ENCODE measurements around the gene NUMBL.

NUMBL gene

GRCh38 chr19:40671404-40671803 is 19.0 kb downstream of the NUMBL start:
- no peak overlapping the region for H3K27ac ChIP-seq
- no peak for TF ChIP-seq CTCF (IDR thresholded peaks at IDR 0.05)
- TF ChIP-seq ZFX (IDR thresholded peaks at IDR 0.05; ENCODE audit: borderline replicate concordance): no peak

- TF ChIP-seq ZFX (IDR thresholded peaks at IDR 0.05; ENCODE audit: borderline replicate concordance): no peak
- no peak for TF ChIP-seq CTCF (IDR thresholded peaks at IDR 0.05)
- no peak overlapping the region for H3K27ac ChIP-seq
These were observed 21.3 kb downstream of the NUMBL start for GRCh38 chr19:40668991-40669614.

GRCh38 chr19:40667602-40668001 is 22.8 kb downstream of the NUMBL start:
- no peak overlapping the region for H3K27ac ChIP-seq
- TF ChIP-seq ZFX (IDR thresholded peaks at IDR 0.05; ENCODE audit: borderline replicate concordance) (no peak), CTCF (IDR thresholded peaks at IDR 0.05) (no peak)

GRCh38 chr19:40666803-40667438 is 23.5 kb downstream of the NUMBL start:
- TF ChIP-seq CTCF (IDR thresholded peaks at IDR 0.05) (no peak), ZFX (IDR thresholded peaks at IDR 0.05; ENCODE audit: borderline replicate concordance) (no peak)
- no peak overlapping the region for H3K27ac ChIP-seq

- H3K27ac ChIP-seq: no peak overlapping the region
- no peak for TF ChIP-seq CTCF (IDR thresholded peaks at IDR 0.05)
- TF ChIP-seq ZFX (IDR thresholded peaks at IDR 0.05; ENCODE audit: borderline replicate concordance): no peak
These were observed 26.5 kb downstream of the NUMBL start for GRCh38 chr19:40663695-40664692.

GRCh38 chr19:40662925-40663694 is 27.3 kb downstream of the NUMBL start:
- peak overlapping the region; percentile 77 for H3K27ac ChIP-seq

More at GRCh38 chr19:40662925-40663694, 27.3 kb downstream of the NUMBL start:
- TF ChIP-seq ZFX (IDR thresholded peaks at IDR 0.05; ENCODE audit: borderline replicate concordance) (no peak), CTCF (IDR thresholded peaks at IDR 0.05) (peak; percentile 96)
